Hypothalamus (tissue), 51 donors: Measurements from ENCODE around the gene PNMA6E.
"Not testable (repeated sequence)": the region's sequence is repeated elsewhere in the genome, so short reads cannot be mapped to it uniquely, and the experiment has no call there.

Source experiments
- DNase-seq, 51 donors: peaks; one replicate each; lab custom pipeline; 2025; lab: John Stamatoyannopoulos, UW

The PNMA6E gene

GRCh38 chrX:153387987-153388721 is 13.0 kb downstream of the PNMA6E start:
- no peak for DNase-seq

GRCh38 chrX:153387345-153387744 is 13.8 kb downstream of the PNMA6E start:
- DNase-seq: no peak

DNA sequence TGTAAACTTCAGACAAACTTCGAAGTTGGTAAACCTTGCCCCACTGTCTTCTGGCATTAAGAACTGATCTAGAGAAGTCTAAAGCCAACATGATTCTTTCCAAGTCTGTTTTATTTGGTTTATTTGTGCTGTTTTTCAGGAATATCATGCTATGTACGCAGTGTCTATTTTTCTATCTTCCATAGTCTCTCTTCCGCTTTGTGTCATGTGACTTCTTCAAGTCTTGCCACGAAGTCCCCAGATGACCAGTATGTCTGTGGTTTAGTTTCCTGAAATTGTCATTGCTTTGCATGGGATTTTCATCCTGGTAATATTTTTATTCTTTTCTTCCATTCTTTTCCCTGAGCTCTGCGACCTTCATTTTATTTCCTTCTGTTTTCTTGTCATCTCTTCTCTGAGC is 15.1 kb downstream of the PNMA6E start:
- DNase-seq: no peak

- DNase-seq: not testable (repeated sequence)
These were observed 16.2 kb downstream of the PNMA6E start for GRCh38 chrX:153384973-153385372.

DNA sequence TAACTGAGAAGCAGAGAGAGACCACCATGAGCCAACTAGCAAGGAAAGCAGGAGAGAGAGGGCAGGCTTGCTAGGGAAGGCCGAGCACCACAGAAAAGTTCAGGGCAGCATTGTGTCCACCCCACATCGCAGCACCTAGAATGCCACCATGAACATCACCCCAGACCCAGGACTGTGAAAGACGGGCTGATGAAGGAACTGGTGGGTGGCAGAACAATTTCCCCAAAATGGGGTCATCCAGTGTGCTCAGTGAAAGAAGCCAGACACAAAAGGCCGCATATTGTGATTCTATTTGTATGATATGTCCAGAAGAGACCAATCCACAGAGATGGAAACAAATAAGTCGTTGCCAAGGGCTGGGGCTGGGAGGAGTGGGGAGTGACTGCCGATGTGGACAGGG is 16.8 kb downstream of the PNMA6E start:
- no peak for DNase-seq

- no peak for DNase-seq
These were observed 18.3 kb downstream of the PNMA6E start for GRCh38 chrX:153382563-153383482.

GRCh38 chrX:153381684-153382532 is 19.2 kb downstream of the PNMA6E start:
- DNase-seq: peak in 34 of 51 donors; percentile 0 to 75 (median 24)

DNA sequence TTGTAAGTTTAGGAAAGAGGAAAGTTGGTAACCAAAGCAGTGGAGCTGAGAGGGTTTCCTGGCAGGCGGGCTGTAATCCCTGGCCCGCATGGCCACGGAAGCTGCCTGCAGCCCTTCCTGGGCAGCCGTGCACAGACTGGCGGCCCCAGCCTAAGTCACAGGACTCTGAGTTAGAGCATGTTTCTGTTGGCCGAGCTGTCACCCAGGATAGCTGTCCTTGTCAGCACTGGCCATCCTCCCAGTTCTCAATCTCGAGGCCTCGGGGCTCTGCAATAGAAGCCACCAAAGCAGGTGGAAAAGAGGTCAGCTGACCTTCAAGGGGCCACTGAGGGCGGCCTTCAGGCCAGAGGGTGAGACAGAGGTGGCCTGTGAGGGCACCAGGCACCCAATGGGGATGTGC is 20.5 kb downstream of the PNMA6E start:
- DNase-seq: peak in 1 of 51 donors; percentile 3

- peak in 1 of 51 donors; percentile 0 for DNase-seq
These were observed 21.1 kb downstream of the PNMA6E start for GRCh38 chrX:153379971-153380581.

DNA sequence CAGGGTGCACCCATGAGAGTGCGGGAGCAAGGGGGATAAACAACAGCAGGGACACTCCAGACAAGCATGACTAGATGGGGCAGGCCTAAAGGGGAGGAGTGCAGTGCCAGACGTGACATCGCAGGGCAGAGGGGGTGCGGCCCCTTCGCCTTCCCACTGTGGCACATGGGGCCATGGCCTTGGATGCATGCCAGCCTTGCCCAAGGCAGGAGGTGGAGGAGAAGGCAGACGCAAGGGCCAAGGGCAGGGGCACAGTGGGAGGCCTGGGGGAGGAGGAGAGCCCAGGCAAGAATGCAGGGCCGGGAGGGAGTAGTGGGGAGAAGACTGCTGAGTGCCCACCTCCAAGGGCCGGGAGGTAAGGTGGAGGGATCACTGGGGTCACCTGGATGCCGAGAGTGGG is 21.6 kb downstream of the PNMA6E start:
- no peak for DNase-seq

DNA sequence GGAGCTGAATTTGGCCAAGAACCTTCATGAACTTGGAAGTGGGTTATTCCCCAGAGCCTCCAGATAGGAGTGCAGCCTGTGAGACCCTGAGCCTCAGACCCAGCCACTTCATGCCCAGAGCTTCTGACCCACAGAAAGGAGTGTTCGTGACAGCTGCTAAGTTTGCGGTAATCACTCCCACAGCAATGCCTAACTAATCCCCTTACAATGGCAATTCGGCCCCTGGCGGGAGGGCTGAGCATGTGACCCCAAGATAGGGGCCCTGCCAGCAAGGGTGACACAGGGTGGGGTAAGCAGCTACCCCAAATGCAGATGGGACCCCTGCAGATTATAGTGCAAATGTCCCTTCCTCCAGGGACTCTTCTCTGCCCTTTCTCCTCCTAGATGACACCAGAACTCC is 22.5 kb downstream of the PNMA6E start:
- no peak for DNase-seq

GRCh38 chrX:153377727-153378126 is 23.4 kb downstream of the PNMA6E start:
- DNase-seq: no peak

DNA sequence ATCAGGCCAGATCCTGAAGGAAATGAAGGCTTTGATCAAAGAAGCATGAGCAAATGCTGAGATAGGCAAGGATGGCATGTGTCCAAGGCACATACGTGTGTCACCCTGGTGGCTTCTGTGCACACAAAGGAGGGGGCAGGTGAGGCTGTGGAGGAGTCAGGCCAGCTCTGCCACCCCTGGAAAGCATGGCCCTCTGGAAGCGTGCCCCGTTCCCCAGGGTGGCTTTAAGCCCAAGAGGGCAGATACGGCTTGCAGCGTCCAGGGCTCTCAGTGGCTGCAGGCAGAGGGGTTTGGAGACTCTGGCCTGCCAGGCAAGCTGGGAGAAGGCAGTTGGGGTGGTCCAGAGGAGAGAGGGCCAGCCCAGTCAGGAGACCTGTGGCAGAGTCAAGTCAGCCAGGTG is 25.6 kb downstream of the PNMA6E start:
- DNase-seq: no peak

DNA sequence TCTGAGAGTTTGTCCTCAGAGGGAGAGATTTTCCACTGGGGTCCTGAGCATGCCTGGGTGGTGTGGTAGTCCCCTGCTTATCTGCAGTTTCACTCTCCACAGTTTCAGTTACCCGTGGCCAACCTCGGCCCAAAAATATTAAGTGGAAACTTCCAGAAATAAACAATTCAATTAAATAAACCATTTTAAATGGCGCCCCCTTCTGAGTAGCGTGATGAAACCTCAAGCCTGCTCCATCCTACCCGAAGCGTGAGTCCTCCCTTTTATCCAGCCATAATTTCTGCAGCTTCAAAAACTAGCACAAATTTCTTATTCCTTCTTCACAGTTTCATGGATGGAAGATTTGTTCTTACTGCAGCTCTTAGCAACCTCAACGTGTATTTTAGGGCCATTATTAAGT is 26.7 kb downstream of the PNMA6E start:
- DNase-seq: no peak

GRCh38 chrX:153372949-153373348 is 28.2 kb downstream of the PNMA6E start:
- no peak for DNase-seq

- DNase-seq: no peak
These were observed 29.9 kb downstream of the PNMA6E start for GRCh38 chrX:153371256-153371655.

- no peak for DNase-seq
These were observed 30.7 kb downstream of the PNMA6E start for GRCh38 chrX:153370293-153371055.

DNA sequence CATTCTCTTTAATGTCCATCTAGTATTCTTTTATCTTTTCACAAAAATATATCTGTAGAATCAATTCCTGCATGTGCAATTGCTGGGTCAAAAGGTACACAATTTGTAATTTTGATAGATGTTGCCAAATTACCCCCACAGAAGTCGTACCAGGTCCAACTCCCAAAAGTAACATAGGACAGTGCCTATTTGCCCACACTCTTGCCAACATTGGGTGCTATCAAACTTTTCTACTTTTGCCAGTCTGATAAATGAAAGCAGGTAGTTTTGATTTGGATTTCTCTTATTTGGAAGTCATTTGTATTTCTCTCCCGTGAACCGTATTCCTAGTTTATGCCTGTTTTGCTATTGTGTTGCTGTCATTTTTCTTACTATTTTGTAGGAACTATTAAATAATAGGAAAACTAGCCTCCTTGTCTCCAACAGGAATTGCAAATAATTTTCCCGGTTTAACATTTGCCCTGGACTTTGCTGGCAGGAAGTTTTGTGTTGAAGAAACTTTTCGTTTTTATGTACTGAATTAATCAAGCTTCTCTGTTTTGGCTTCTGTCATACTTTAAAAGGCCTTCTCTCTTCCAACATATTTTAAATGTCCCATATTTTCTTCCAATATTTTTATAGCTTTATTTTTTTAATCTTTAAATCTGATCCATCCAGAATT is 34.1 kb downstream of the PNMA6E start:
- DNase-seq: no peak

DNA sequence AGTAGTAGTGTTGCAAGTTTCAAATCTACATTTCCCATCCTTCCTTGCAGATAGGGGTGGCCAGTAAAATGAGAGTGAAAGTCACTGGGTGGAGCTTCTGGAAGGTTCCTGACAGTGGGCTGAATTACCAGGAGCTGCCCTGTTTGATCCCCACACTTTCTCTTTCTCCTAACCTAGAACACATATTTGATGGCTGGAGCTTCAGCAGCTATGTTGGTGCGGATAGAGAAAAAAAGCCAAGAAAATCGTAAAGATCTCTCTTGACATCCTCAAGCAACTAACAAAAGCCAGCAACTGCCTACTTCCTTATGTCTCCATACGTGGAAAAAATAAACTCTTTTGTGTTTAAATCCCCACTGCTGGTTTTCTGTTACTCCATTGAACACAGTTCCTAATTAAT is 35.0 kb downstream of the PNMA6E start:
- no peak for DNase-seq
